Measurements from ENCODE around the gene SUCO. TPM values are rescaled to one million over a fixed set of nuclear protein-coding genes. Genes with fewer than 3 reads are reported as not detected.

Gene SUCO
- total RNA-seq, 1 experiment from 2014 or later: 84.6 TPM

GRCh38 chr1:172653015-172653709, 120.2 kb downstream of the SUCO start:
- H3K27ac Mint-ChIP-seq (ENCODE audit: unreplicated experiment): no peak overlapping the region
- peak; percentile 35 for DNase-seq
- TF ChIP-seq CTCF (IDR thresholded peaks at IDR 0.05; ENCODE audit: unreplicated experiment): no peak
- intact Hi-C loops (cut with micrococcal nuclease; ENCODE audit: unreplicated experiment): no loop called here
- BruUV-seq (replicated peaks): no TSS peak
- no peaks in the 10 kb centered on the region for H3K36me3 Mint-ChIP-seq (ENCODE audit: insufficient read depth, unreplicated experiment)
- H3K27me3 Mint-ChIP-seq (ENCODE audit: unreplicated experiment): no peaks in the 10 kb centered on the region
- no peak overlapping the region for H3K4me3 Mint-ChIP-seq (ENCODE audit: low read depth, unreplicated experiment)
- CTCF ChIA-PET: no interaction called here
- peaks cover 2% of the 10 kb centered on the region for H3K9me3 Mint-ChIP-seq (ENCODE audit: low read depth, unreplicated experiment)
- peaks cover 33% of the 10 kb centered on the region for H3K4me1 Mint-ChIP-seq (ENCODE audit: low read depth, unreplicated experiment)

DNA sequence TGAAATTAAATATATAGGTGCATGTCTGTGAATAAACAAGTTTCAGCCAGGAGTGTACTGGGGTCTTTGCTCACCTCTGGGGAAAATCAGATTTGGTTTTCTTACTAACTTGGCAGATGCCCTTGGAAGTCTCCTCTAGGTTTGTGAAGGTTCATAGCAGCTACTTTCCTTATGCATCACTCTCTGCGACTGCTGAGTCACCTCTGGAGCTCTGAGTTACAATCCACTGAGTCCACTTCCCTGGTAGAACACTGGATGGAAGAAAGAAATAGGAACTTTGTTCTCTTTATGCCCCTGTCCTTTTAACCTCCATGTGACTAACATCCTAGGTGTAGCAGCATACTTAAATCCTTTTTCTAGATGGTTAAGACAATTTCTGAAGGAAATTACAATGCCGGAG, 121.6 kb downstream of the SUCO start:
- Mint-ChIP-seq H3K4me3 (ENCODE audit: low read depth, unreplicated experiment) (no peak overlapping the region), H3K27me3 (ENCODE audit: unreplicated experiment) (no peaks in the 10 kb centered on the region), H3K9me3 (ENCODE audit: low read depth, unreplicated experiment) (no peaks in the 10 kb centered on the region), H3K4me1 (ENCODE audit: low read depth, unreplicated experiment) (peaks cover 33% of the 10 kb centered on the region), H3K27ac (ENCODE audit: unreplicated experiment) (peak overlapping the region; percentile 42), H3K36me3 (ENCODE audit: insufficient read depth, unreplicated experiment) (no peaks in the 10 kb centered on the region)
- DNase-seq: no peak
- BruUV-seq (replicated peaks): no TSS peak
- intact Hi-C loops (cut with micrococcal nuclease; ENCODE audit: unreplicated experiment): no loop called here
- CTCF ChIA-PET: interaction anchor here (0.6 kb wide), 1 partner anchor 44 kb away, joined by 3 read pairs; no protein-coding TSS in a partner anchor
- TF ChIP-seq CTCF (IDR thresholded peaks at IDR 0.05; ENCODE audit: unreplicated experiment): no peak

GRCh38 chr1:172656576-172656975, 123.6 kb downstream of the SUCO start:
- H3K9me3 Mint-ChIP-seq (ENCODE audit: low read depth, unreplicated experiment): no peaks in the 10 kb centered on the region
- no peak for DNase-seq
- no peaks in the 10 kb centered on the region for H3K27me3 Mint-ChIP-seq (ENCODE audit: unreplicated experiment)
- H3K4me3 Mint-ChIP-seq (ENCODE audit: low read depth, unreplicated experiment): no peak overlapping the region
- H3K27ac Mint-ChIP-seq (ENCODE audit: unreplicated experiment): no peak overlapping the region
- H3K4me1 Mint-ChIP-seq (ENCODE audit: low read depth, unreplicated experiment): peaks cover 43% of the 10 kb centered on the region
- no peak for TF ChIP-seq CTCF (IDR thresholded peaks at IDR 0.05; ENCODE audit: unreplicated experiment)
- no peaks in the 10 kb centered on the region for H3K36me3 Mint-ChIP-seq (ENCODE audit: insufficient read depth, unreplicated experiment)
- no TSS peak for BruUV-seq (replicated peaks)
- CTCF ChIA-PET: no interaction called here
- intact Hi-C loops (cut with micrococcal nuclease; ENCODE audit: unreplicated experiment): no loop called here

DNA sequence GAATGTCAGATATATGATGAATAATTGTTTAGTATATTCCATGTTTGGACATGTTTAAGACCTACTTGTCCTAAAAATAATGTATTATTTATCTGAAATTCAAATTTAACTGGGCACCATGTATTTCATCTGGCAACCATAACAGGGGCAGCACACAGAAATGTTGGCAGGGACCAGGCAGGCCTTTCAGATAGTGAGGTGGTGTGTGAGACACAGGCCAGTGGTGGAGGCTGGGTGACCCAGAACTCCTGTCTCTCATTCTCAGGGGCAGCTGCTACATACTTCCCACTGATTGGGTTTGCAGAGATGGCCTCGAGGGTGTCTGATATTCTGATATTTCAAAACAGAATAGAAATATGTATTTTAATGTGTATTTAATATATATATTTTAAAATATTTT, 124.6 kb downstream of the SUCO start:
- Mint-ChIP-seq H3K27ac (ENCODE audit: unreplicated experiment) (no peak overlapping the region), H3K9me3 (ENCODE audit: low read depth, unreplicated experiment) (no peaks in the 10 kb centered on the region), H3K4me1 (ENCODE audit: low read depth, unreplicated experiment) (peaks cover 48% of the 10 kb centered on the region), H3K36me3 (ENCODE audit: insufficient read depth, unreplicated experiment) (no peaks in the 10 kb centered on the region), H3K4me3 (ENCODE audit: low read depth, unreplicated experiment) (no peak overlapping the region), H3K27me3 (ENCODE audit: unreplicated experiment) (no peaks in the 10 kb centered on the region)
- DNase-seq: no peak
- CTCF ChIA-PET: no interaction called here
- BruUV-seq (replicated peaks): no TSS peak
- intact Hi-C loops (cut with micrococcal nuclease; ENCODE audit: unreplicated experiment): no loop called here
- no peak for TF ChIP-seq CTCF (IDR thresholded peaks at IDR 0.05; ENCODE audit: unreplicated experiment)
